CD8-positive, alpha-beta memory T cell (primary cell): ENCODE results near the gene CDC14A. TPM values are rescaled to one million over a fixed set of nuclear protein-coding genes. Genes with fewer than 3 reads are reported as not detected.

ENCODE experiments used
- CTCF ChIA-PET: fragments of 350-600 bp; sonication (Branson Sonifier 250); formaldehyde crosslinking; loops from one replicate; lab custom pipeline; 2021; ENCODE audit warnings: antibody characterized with exemption; lab: Charles Lee
- POLR2A ChIA-PET: fragments of 350-600 bp; sonication (Branson Sonifier 250); formaldehyde crosslinking; loops from one replicate; lab custom pipeline; 2021; ENCODE audit warnings: antibody characterized with exemption; lab: Charles Lee
- DNase-seq, 5 donors: peaks; one replicate each; pipeline versions ENCODE4 v3.0.0 to v3.0.0-alpha.2; 2020 to 2022; ENCODE audit warnings: mixed read lengths in 1 of 5
- H3K27ac ChIP-seq: one replicate; pipeline ENCODE4 v1.7.0; 2013; ENCODE audit warnings: low read depth, mild to moderate bottlenecking, low read length, moderate library complexity
- H3K27me3 ChIP-seq: 2 replicates; pipeline ENCODE4 v1.7.0; 2013; ENCODE audit warnings: low read length, mild to moderate bottlenecking; ENCODE audit not compliant: insufficient read depth, poor library complexity, severe bottlenecking
- H3K36me3 ChIP-seq: 2 replicates; pipeline ENCODE4 v1.7.0; 2013; ENCODE audit warnings: mild to moderate bottlenecking, low read length, moderate library complexity; ENCODE audit not compliant: insufficient read depth
- H3K4me1 ChIP-seq: 2 replicates; pipeline ENCODE4 v1.7.0; 2013; ENCODE audit warnings: mild to moderate bottlenecking, low read length, moderate library complexity; ENCODE audit not compliant: insufficient read depth
- H3K4me3 ChIP-seq: 2 replicates; pipeline ENCODE4 v1.7.0; 2013; ENCODE audit warnings: mild to moderate bottlenecking, low read length
- H3K9me3 ChIP-seq: 2 replicates; pipeline ENCODE4 v1.7.0; 2013; ENCODE audit warnings: mild to moderate bottlenecking, low read length
- H3K27ac Mint-ChIP-seq, 8 donors: one replicate each; pipeline ENCODE4 v1.8.0; 2020 to 2021; ENCODE audit warnings: mixed read lengths in 8 of 8, mild to moderate bottlenecking in 6 of 8, inconsistent platforms in 3 of 8, moderate library complexity in 3 of 8
- H3K27me3 Mint-ChIP-seq, 2 donors: one replicate each; pipeline ENCODE4 v1.8.0; 2020 to 2021; ENCODE audit warnings: mixed read lengths in 2 of 2, mild to moderate bottlenecking in 1 of 2, moderate library complexity in 1 of 2
- H3K36me3 Mint-ChIP-seq, 3 donors: one replicate each; pipeline ENCODE4 v1.8.0; 2020 to 2021; ENCODE audit warnings: mixed read lengths in 3 of 3, inconsistent platforms in 1 of 3, mild to moderate bottlenecking in 1 of 3
- H3K4me1 Mint-ChIP-seq, 3 donors: one replicate each; pipeline ENCODE4 v1.8.0; 2020 to 2021; ENCODE audit warnings: mixed read lengths in 3 of 3, inconsistent platforms in 1 of 3, mild to moderate bottlenecking in 1 of 3
- H3K4me3 Mint-ChIP-seq, 7 donors: one replicate each; pipeline ENCODE4 v1.8.0; 2020 to 2021; ENCODE audit warnings: mixed read lengths in 7 of 7, mild to moderate bottlenecking in 6 of 7, moderate library complexity in 4 of 7, inconsistent platforms in 2 of 7
- H3K9me3 Mint-ChIP-seq, 5 donors: one replicate each; pipeline ENCODE4 v1.8.0; 2020 to 2022; ENCODE audit warnings: mixed read lengths in 5 of 5, mild to moderate bottlenecking in 3 of 5, moderate library complexity in 2 of 5, inconsistent platforms in 1 of 5
- polyA plus RNA-seq: library from polyadenylated mRNA; unstranded; fragments of 300-500 nt; fragmentation: Illumina TruSeq; gene quantifications from one replicate; pipeline ENCODE4 v1.2.3, GENCODE V29; 2021
- total RNA-seq, 2 experiments: library from RNA; stranded (reverse); gene quantifications; one replicate each; pipeline ENCODE4 v1.2.3, GENCODE V29; 2021

Gene CDC14A
- total and polyA plus RNA-seq, 3 experiments from 2014 or later, result 25.4 to 36.4 (median 27.9) TPM

DNA sequence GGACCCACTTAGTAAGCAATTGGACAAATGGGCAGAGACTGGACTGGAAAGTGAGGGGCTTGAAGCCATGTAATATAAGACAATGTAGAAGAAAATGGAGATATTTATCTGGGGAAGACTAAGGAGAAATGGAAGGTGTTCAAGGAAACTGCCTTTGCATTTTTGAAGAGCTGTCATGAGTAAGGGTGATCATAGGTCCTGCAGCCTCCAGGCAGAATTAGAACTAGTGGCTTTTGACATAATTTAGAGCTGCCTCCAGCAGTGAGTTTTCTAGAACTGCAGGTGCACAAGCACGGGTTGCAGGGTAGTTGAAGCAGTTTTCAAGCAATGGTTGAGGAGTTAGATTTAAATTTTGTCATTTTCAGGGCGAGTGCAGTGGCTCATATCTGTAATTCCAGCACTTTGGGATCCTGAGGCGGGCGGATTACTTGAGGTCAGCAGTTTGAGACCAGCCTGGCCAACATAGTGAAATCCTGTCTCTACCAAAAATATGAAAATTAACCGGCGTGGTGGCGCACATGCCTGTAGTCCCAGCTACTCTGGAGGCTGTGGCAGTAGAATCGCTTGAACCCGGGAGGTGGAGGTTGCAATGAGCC, 3.7 kb upstream of the CDC14A start:
- no peak for DNase-seq
- Mint-ChIP-seq H3K36me3 (peaks cover 0 to 22% (median 3%) of the 10 kb centered on the region in 3 donors), H3K4me3 (peak overlapping the region in 1 of 7 donors; percentile 60), H3K9me3 (no peaks in the 10 kb centered on the region), H3K4me1 (peaks cover 4 to 10% (median 9%) of the 10 kb centered on the region in 3 donors), H3K27me3 (peaks cover 0 to 12% of the 10 kb centered on the region in 2 donors), H3K27ac (peak overlapping the region in 1 of 8 donors; percentile 44)
- Histone ChIP-seq H3K27me3 (no peaks in the 10 kb centered on the region), H3K36me3 (no peaks in the 10 kb centered on the region), H3K27ac (no peak overlapping the region), H3K4me3 (no peak overlapping the region), H3K9me3 (no peaks in the 10 kb centered on the region), H3K4me1 (no peaks in the 10 kb centered on the region)
- POLR2A ChIA-PET, result interaction anchor here (0.6 to 1.0 kb wide), 2 partner anchors 81 to 108 kb away, joined by 3 to 7 read pairs; no protein-coding TSS in a partner anchor
- CTCF ChIA-PET, result interaction anchor here (0.7 kb wide), 1 partner anchor 59 kb away, joined by 4 read pairs; no protein-coding TSS in a partner anchor

DNA sequence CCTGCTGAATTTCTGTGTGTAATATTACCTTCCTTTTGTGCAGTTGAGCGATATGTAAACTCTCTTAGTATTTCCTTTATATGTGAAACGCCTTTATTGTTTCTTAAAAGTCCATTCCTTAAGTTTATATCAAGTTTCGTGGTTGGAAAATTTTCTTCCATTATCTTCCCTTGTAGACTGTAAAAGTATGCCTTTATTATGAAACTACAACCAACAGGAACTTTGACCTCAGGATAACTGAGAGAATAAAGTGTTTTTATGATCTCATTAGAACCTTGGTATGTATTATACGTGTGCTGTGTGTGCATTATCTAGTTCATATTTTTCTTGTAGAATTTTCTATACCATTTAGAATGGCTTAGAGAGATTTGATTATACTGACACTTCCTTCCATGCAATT, 3.1 kb upstream of the CDC14A start:
- Histone ChIP-seq H3K36me3 (no peaks in the 10 kb centered on the region), H3K4me3 (no peak overlapping the region), H3K27me3 (no peaks in the 10 kb centered on the region), H3K9me3 (no peaks in the 10 kb centered on the region), H3K4me1 (peaks cover 4% of the 10 kb centered on the region), H3K27ac (no peak overlapping the region)
- ChIA-PET CTCF (no interaction called here), POLR2A (no interaction called here)
- H3K9me3 Mint-ChIP-seq, result no peaks in the 10 kb centered on the region
- H3K4me3 Mint-ChIP-seq, result no peak overlapping the region
- DNase-seq, result no peak
- H3K4me1 Mint-ChIP-seq, result peaks cover 7 to 15% (median 11%) of the 10 kb centered on the region in 3 donors
- H3K36me3 Mint-ChIP-seq, result peaks cover 0 to 28% (median 0%) of the 10 kb centered on the region in 3 donors
- H3K27ac Mint-ChIP-seq, result peak overlapping the region in 1 of 8 donors; percentile 6
- peaks cover 0 to 10% of the 10 kb centered on the region in 2 donors for H3K27me3 Mint-ChIP-seq

DNA sequence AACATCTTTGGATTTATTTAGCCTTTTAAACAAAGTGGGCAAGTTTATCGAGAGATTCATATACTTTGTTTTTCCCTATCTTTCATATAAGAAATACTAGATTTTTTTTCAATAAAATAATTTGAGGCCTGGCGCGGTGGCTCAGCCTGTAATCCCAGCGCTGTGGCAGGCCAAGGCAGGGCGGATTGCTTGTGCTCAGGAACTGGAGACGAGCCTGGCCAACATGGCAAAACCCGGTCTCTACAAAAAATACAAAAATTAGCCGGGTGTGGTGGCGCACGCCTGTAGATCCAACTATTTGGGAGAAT, 1.6 kb upstream of the CDC14A start:
- no peak for DNase-seq
- Mint-ChIP-seq H3K36me3 (peaks cover 2 to 42% (median 8%) of the 10 kb centered on the region in 3 donors), H3K27me3 (peaks cover 0 to 10% of the 10 kb centered on the region in 2 donors), H3K27ac (peak overlapping the region; percentile 97 to 100 (median 100)), H3K4me3 (peak overlapping the region; percentile 94 to 100 (median 97)), H3K9me3 (no peaks in the 10 kb centered on the region), H3K4me1 (peaks cover 21 to 30% (median 26%) of the 10 kb centered on the region in 3 donors)
- peak overlapping the region; percentile 94 for H3K4me3 ChIP-seq
- peaks cover 17% of the 10 kb centered on the region for H3K4me1 ChIP-seq
- no peaks in the 10 kb centered on the region for H3K36me3 ChIP-seq
- H3K27me3 ChIP-seq, result no peaks in the 10 kb centered on the region
- H3K27ac ChIP-seq, result peak overlapping the region; percentile 92
- ChIA-PET CTCF (interaction anchor here (5.1 kb wide), 1 partner anchor 109 kb away, joined by 40 read pairs; no protein-coding TSS in a partner anchor), POLR2A (interaction anchor here (1.1 to 1.4 kb wide), 2 partner anchors 8 to 84 kb away, joined by 3 to 4 read pairs; no protein-coding TSS in a partner anchor)
- H3K9me3 ChIP-seq, result no peaks in the 10 kb centered on the region

DNA sequence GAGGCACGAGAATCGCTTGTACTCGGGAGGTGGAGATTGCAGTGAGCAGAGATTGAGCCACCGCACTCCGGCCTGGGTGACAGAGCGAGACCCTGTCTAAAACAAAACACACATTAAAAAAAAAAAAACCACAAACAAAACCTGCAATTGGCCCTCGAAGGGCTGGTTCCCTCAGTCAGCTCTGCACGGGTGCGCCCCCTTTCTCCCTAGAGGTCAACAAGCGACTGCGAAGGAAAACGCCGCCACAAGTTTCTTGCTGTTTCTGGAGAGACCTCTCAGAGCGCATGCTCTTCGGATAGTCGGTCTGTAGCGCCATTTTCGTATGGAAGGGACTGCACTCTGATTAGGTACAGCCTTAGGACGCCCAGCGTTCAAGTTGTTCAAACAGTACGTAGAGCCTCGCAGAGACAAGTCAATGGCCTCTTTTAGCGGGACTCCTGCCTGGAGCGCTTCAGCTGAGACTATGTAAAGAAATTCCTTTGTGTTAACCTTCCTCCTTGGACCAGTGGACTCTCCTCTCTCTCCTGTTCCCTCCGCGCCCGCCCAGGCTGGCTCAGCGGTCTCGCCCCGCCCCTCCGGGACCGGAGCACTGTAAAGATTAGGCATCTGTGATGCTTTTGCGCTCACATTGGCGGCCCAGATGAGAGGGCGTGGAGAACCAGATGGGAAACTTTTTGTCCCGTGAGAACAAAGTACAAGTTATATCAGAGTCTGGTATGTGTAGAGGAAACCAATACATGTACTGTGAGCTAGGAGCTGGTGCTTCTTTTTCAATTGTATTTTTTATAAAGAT, 1.0 kb upstream of the CDC14A start:
- no peaks in the 10 kb centered on the region for H3K27me3 ChIP-seq
- no peaks in the 10 kb centered on the region for H3K36me3 ChIP-seq
- H3K4me3 Mint-ChIP-seq, result peak overlapping the region; percentile 94 to 100 (median 97)
- H3K9me3 ChIP-seq, result no peaks in the 10 kb centered on the region
- peak overlapping the region; percentile 94 for H3K4me3 ChIP-seq
- peaks cover 7 to 47% (median 13%) of the 10 kb centered on the region in 3 donors for H3K36me3 Mint-ChIP-seq
- ChIA-PET CTCF (interaction anchor here (0.8 to 5.1 kb wide), 7 partner anchors 14 to 109 kb away, joined by 3 to 41 read pairs (median 8); partner anchors contain the start of gene RTCA), POLR2A (interaction anchor here (0.5 to 3.8 kb wide), 11 partner anchors 9 to 102 kb away, joined by 3 to 24 read pairs (median 4); partner anchors contain the start of gene RTCA)
- H3K27ac ChIP-seq, result peak overlapping the region; percentile 92
- peak; percentile 82 to 92 (median 87) for DNase-seq
- peaks cover 27 to 36% (median 31%) of the 10 kb centered on the region in 3 donors for H3K4me1 Mint-ChIP-seq
- H3K4me1 ChIP-seq, result peaks cover 23% of the 10 kb centered on the region
- no peaks in the 10 kb centered on the region for H3K9me3 Mint-ChIP-seq
- peak overlapping the region; percentile 97 to 100 (median 100) for H3K27ac Mint-ChIP-seq
- peaks cover 0 to 10% of the 10 kb centered on the region in 2 donors for H3K27me3 Mint-ChIP-seq

GRCh38 chr1:100353071-100353801, 930 bp downstream of the CDC14A start:
- peak overlapping the region; percentile 92 for H3K27ac ChIP-seq
- POLR2A ChIA-PET, result interaction anchor here (0.5 to 3.8 kb wide), 19 partner anchors 8 to 604 kb away, joined by 3 to 24 read pairs (median 4); partner anchors contain the start of genes DBT and RTCA
- Mint-ChIP-seq H3K27me3 (peaks cover 0 to 10% of the 10 kb centered on the region in 2 donors), H3K4me1 (peaks cover 43 to 55% (median 51%) of the 10 kb centered on the region in 3 donors), H3K27ac (peak overlapping the region; percentile 87 to 98 (median 96)), H3K9me3 (no peaks in the 10 kb centered on the region), H3K4me3 (peak overlapping the region; percentile 94 to 100 (median 97)), H3K36me3 (peaks cover 14 to 61% (median 21%) of the 10 kb centered on the region in 3 donors)
- H3K36me3 ChIP-seq, result no peaks in the 10 kb centered on the region
- H3K27me3 ChIP-seq, result no peaks in the 10 kb centered on the region
- peaks cover 41% of the 10 kb centered on the region for H3K4me1 ChIP-seq
- peak in 4 of 5 donors; percentile 27 to 65 (median 34) for DNase-seq
- H3K4me3 ChIP-seq, result peak overlapping the region; percentile 94
- H3K9me3 ChIP-seq, result no peaks in the 10 kb centered on the region
- CTCF ChIA-PET, result interaction anchor here (0.9 to 5.1 kb wide), 17 partner anchors 12 to 107 kb away, joined by 3 to 41 read pairs (median 5); partner anchors contain the start of gene RTCA

DNA sequence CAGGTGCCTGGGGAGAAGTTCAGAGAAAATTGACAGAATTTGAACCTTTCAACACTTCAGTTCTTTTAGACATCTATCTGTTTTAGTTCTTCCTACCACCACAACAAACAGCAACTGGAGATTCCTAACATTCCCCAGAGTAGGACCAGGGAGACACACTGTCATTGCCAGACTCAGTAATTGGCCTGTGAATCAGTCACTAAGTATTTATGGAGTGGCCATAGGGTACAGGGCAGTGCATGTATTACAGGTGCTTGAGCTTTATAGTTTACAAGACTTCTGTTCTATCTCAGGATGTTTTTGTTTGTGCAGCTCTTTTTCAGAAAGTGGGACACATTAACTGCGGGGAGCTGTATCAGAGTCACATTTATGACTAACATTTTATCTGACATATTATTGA, 1.7 kb downstream of the CDC14A start:
- H3K27me3 Mint-ChIP-seq, result peaks cover 0 to 10% of the 10 kb centered on the region in 2 donors
- CTCF ChIA-PET, result interaction anchor here (1.1 to 5.1 kb wide), 7 partner anchors 18 to 106 kb away, joined by 4 to 41 read pairs (median 6); no protein-coding TSS in a partner anchor
- H3K27ac Mint-ChIP-seq, result peak overlapping the region; percentile 87 to 98 (median 96)
- peak overlapping the region; percentile 92 for H3K27ac ChIP-seq
- POLR2A ChIA-PET, result interaction anchor here (0.5 to 3.8 kb wide), 6 partner anchors 11 to 77 kb away, joined by 3 to 24 read pairs (median 10); no protein-coding TSS in a partner anchor
- H3K36me3 ChIP-seq, result no peaks in the 10 kb centered on the region
- H3K27me3 ChIP-seq, result no peaks in the 10 kb centered on the region
- no peaks in the 10 kb centered on the region for H3K9me3 ChIP-seq
- no peaks in the 10 kb centered on the region for H3K9me3 Mint-ChIP-seq
- H3K4me3 Mint-ChIP-seq, result peak overlapping the region; percentile 94 to 100 (median 97)
- peaks cover 15 to 65% (median 21%) of the 10 kb centered on the region in 3 donors for H3K36me3 Mint-ChIP-seq
- H3K4me3 ChIP-seq, result peak overlapping the region; percentile 94
- peaks cover 49% of the 10 kb centered on the region for H3K4me1 ChIP-seq
- peaks cover 50 to 63% (median 58%) of the 10 kb centered on the region in 3 donors for H3K4me1 Mint-ChIP-seq
- no peak for DNase-seq

DNA sequence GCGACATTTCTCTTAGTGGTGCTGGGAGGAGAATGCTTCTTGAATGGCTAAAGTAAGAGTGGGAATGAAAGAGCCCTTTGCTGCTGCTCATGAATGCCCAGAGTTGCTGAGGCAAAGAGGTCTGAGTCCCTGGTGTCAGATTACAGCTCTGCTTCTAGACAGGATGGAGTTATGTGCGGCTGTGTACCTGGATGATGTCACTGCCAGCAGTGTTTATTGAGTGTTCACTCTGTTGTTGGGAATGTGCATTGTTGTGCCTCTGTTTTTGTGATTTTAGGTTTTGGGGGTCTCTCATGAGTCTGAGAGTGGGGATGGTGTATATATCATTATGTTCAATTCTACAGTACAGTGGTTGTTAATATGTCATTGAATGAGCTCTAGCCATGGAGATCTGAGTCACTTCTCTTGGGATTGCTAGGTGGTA, 2.7 kb downstream of the CDC14A start:
- H3K36me3 ChIP-seq, result no peaks in the 10 kb centered on the region
- peaks cover 57% of the 10 kb centered on the region for H3K4me1 ChIP-seq
- H3K4me3 Mint-ChIP-seq, result peak overlapping the region; percentile 94 to 100 (median 97)
- peak overlapping the region; percentile 0 to 98 (median 96) for H3K27ac Mint-ChIP-seq
- CTCF ChIA-PET, result interaction anchor here (0.9 to 5.1 kb wide), 4 partner anchors 42 to 105 kb away, joined by 3 to 41 read pairs (median 23); no protein-coding TSS in a partner anchor
- H3K27ac ChIP-seq, result peak overlapping the region; percentile 66
- H3K9me3 Mint-ChIP-seq, result no peaks in the 10 kb centered on the region
- H3K4me1 Mint-ChIP-seq, result peaks cover 58 to 73% (median 68%) of the 10 kb centered on the region in 3 donors
- H3K27me3 Mint-ChIP-seq, result peaks cover 0 to 10% of the 10 kb centered on the region in 2 donors
- no peaks in the 10 kb centered on the region for H3K9me3 ChIP-seq
- peak overlapping the region; percentile 94 for H3K4me3 ChIP-seq
- H3K27me3 ChIP-seq, result no peaks in the 10 kb centered on the region
- H3K36me3 Mint-ChIP-seq, result peaks cover 15 to 73% (median 21%) of the 10 kb centered on the region in 3 donors
- DNase-seq, result peak in 2 of 5 donors; percentile 23 to 63
- POLR2A ChIA-PET, result interaction anchor here (0.7 to 3.8 kb wide), 3 partner anchors 10 to 89 kb away, joined by 3 to 13 read pairs (median 7); partner anchors contain the start of gene RTCA
